HG02938 (cell line): ENCODE results near the gene PHACTR3.

ENCODE experiments used
- ATAC-seq: cut with Tn5 transposase; IDR thresholded peaks from one replicate; pipeline ENCODE4 v1.9.1; 2021; ENCODE audit warnings: mild to moderate bottlenecking, moderate library complexity; ENCODE audit not compliant: unreplicated experiment

PHACTR3 gene

DNA sequence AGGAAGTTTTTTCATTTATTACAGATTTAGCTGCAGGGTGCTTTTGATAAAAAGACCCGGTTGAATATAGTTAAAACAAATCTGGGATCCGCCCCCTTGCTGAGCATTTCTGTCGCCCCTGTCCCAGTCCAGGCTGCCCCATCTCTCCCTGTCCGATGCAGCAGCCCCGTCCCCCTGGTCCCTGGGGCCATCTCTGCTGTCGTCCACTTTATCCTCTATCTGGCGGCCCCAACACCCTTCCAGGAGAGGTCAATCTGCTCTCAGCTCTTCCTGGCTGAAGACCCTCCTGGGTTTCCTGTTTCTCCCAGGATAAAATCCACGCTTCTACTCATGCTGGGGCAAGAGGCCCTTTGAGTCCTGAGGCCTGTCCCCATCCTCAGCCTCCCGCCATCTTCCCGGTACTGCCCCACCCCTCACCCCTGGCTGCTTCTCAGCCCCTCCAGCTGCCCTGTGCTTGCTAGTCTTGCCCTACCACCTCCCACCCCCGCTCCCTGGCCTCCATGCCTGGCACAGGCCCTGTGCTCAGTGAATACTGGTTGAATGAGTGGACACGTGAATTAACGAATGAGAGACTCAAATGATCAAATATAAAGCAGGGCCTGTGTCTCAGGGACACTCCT, 16.0 kb upstream of the PHACTR3 start:
- no peak for ATAC-seq

DNA sequence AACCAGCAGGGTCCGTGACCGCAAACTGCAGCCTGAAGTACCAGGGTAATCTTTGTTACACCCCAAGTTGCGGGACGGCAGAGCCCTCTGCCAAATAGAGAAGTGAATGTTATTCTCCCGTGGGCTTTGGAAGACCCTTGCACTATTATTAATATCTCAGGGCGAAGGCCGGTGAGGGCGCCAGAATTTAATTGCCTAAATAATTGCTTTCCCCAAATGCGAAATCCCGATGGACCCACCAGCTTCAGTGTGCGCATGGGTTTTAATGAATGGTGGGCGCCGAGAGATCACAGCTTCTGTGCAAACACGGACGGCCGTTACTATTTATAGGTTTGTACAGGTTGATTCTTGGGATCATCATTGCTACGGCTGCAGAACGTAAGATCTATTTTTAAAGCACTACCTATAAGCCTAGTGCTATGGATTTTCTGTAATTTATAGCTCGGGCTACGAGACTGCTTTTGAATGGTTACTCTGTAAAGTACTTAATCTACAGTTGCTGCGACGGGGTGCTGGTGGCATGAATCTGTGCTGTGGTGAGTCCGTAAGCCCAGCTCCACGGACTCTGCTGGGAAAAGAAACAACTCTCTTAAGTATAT, 15.2 kb upstream of the PHACTR3 start:
- ATAC-seq: no peak

GRCh38 chr20:59591061-59591460, 13.3 kb upstream of the PHACTR3 start:
- no peak for ATAC-seq

DNA sequence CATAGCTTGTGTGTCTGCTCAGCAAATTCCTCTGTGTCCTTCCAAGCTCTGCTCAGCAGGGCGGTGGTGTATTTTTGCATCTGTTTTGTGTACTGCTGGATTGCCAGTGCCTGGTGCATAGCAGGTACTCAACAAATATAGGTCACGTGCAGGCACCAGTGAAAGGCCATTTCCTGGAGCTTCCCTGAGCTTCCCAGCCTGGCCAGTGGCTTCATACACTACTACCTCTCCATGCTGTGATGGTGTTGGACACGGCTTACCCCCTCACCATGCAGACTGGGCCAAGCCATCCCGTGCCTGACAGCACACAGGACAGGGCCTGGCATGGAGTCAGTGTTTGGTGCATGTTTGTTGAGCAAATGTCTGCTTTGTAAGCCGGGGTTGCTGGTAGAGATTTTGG, 7.7 kb upstream of the PHACTR3 start:
- ATAC-seq: no peak

GRCh38 chr20:59597240-59597639, 7.1 kb upstream of the PHACTR3 start:
- no peak for ATAC-seq

DNA sequence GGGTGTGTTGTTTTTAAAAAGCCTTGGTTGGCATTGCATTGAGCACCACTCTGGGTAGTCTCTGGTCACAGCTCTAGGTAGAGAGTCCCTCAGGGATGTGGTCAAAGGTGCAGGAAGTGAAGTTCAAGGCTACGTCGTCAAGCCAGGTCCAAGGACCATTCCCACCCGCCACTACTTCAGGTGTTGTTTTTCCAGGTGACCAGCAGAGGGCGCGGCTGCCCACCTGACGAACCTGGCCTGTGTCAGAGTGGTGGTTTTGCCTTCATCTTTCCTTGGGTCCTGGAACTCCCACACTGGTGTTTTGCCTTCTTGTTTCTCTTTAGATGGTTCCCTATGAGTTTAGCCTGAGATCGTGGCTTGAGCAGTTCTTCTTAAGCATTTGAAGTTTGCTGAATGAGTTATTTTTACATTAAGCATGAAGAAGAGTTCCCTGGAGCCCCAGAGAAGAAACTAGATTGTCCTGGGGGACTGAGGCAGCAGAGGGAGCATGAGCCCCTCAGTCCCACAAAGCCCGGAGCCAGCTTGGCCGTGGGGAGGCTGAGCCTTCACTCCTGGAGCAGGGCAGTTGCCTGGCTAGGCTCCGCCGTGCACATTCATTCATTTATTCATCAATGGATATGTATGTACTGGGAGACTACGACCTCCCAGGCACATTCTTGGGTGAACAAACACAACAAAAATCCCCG, 5.6 kb upstream of the PHACTR3 start:
- ATAC-seq: no peak

GRCh38 chr20:59599941-59600340, 4.4 kb upstream of the PHACTR3 start:
- ATAC-seq: no peak

- no peak for ATAC-seq
These were observed 3.9 kb upstream of the PHACTR3 start for GRCh38 chr20:59600472-59600871.

GRCh38 chr20:59602546-59603080, 1.7 kb upstream of the PHACTR3 start:
- no peak for ATAC-seq

- ATAC-seq: no peak
These were observed 1.2 kb upstream of the PHACTR3 start for GRCh38 chr20:59603176-59603575.

DNA sequence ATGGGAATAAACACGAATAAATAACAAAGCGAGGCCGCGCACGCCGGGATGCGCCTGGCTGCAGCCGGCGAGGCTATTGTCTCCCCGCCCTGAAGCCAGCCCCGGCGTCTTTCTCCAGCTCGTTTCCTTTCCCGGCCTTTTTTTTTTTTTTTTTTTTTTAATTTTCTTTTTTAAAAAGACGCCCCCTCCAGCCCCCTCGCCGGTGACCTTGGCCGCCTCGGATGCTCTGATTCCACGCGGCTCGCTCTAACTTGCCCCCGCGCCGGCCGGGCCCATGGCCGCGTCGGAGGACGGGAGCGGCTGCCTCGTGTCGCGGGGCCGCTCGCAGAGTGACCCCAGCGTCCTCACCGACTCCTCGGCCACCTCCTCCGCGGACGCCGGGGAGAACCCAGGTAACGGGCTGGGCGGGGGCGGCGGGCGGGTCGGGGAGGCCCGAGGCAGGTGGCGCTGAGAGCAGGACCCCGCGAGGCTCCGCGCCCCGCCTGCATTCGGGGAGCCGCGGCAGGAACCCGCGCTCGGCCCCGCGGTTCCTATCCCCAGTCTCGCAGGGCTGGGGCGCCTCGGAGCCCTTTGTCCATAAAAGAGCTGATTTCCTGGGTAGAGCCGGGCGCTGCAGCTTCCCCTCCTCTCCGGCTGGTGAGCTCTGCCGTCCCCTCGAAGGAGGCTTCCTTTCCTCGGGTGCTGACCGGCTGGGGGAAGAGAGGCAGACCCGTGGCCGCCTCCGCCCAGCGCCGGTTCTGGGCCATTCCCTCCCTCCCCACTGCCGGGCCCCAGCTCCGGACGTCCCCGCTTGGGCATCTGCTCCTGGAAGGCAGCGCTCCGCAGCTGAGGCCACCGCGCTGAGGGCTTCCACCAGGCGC, 631 bp downstream of the PHACTR3 start:
- no peak for ATAC-seq

- ATAC-seq: no peak
These were observed 1.4 kb downstream of the PHACTR3 start for GRCh38 chr20:59605601-59606364.

- no peak for ATAC-seq
These were observed 2.2 kb downstream of the PHACTR3 start for GRCh38 chr20:59606566-59606965.

DNA sequence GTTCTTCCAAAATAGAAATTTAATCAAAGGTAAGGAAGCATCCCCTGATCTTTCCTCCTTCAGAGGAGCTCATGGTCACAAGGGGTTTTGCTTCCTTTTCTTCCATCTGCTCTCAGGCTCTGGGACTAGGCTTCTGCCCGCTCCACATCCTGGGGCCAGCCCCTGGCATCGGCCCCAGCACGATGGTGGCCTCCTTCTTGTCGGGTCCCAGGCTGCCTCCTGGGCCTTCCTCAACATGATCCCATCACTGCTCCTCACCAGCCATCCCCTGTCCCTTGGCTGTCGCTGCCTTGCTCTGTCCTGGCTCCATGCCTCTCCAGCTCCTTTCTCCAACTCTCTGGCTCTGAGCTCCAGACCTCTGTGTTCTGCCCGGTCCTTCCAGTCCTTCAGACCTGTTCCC, 4.1 kb downstream of the PHACTR3 start:
- no peak for ATAC-seq

DNA sequence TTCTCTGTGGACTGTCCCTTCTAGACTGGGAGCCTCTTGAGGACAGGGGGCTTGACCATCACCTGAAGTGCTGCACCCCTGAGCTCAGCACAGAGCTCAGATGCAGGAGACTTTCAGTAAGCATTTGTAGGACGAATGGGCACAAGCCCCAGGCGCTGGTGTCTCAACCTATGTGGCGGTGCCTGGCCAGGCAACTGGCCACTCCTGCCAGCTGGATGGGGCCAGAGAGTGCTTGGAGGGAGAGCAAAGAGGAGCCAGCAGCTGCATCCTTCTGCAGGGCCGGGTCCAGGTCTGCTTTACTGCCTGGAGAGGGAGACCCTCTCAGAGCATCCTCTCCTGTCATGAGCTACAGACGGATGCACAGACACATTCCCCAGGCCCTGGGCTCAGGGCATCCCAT, 4.5 kb downstream of the PHACTR3 start:
- ATAC-seq: no peak

- no peak for ATAC-seq
These were observed 6.9 kb downstream of the PHACTR3 start for GRCh38 chr20:59611286-59611685.

- ATAC-seq: no peak
These were observed 9.5 kb downstream of the PHACTR3 start for GRCh38 chr20:59613861-59614260.

- ATAC-seq: no peak
These were observed 10.4 kb downstream of the PHACTR3 start for GRCh38 chr20:59614714-59615113.

DNA sequence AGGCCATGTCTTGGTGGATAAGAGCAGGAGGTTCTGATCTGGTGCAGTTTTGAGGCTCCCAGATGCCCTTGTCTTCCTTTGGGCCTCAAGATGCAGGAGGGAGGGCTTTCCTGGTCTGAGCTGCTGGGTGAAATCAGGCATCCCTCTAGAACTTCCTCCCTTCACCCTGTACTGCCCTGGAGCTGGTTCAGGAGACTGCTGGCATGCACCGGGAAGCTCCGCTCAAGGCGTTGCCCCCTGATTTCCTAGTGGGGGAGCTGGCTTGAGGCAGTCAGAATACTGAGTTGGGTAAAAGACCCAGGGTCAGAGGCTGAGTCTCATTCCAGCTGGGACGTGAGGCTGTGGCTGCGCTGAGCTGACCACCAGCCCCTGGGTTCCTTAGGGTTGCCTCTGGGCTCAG, 12.0 kb downstream of the PHACTR3 start:
- ATAC-seq: no peak

DNA sequence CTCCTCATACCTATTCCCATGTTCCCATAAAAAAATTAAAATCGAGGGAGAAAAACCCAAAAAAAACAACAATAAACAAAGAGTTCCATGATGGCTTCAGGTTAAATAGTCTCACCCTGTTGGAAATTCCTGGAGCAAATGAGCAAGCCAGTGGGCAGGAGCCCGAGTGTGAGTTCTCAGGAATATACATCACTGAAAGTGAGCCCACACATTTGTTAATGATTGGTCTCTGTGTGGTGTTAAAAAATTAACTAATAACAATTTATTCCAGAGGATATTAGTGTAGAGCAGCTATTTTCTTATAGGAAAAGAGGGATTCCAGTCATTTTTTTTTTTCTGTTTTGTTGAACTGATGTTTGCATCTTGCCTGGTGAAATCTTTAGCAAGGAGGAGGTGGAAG, 12.9 kb downstream of the PHACTR3 start:
- ATAC-seq: no peak

- no peak for ATAC-seq
These were observed 13.8 kb downstream of the PHACTR3 start for GRCh38 chr20:59618131-59618530.
